ENCODE results near the gene GPD1L. TPM values are rescaled to one million over a fixed set of nuclear protein-coding genes. Genes with fewer than 3 reads are reported as not detected.
A peak's percentile ranks its signal among the peaks of the same experiment; 100 is the strongest.
"Not testable (repeated sequence)": the region's sequence is repeated elsewhere in the genome, so short reads cannot be mapped to it uniquely, and the experiment has no call there.

Gene GPD1L
- total RNA-seq, 2 donors from 2014 or later, result 177 to 253 TPM

DNA sequence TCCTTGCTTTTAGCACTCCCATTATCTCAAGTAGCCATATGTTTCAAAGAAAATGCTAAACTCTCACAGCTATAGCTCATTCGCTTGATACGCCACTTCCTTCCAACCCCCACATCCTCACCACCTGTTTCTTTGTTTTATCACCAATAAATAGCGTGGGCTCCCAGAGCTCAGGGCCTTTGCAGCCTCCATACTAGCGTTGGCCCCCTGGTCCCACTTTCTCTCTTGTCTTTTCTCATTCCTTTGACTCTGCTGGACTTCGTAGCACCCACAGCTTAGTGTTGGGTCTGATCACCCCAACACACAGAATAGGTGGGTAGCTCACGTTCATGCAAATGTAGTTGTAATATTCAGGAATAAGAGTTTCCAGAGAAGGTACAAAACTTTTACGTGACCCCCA lies 4.1 kb upstream of the GPD1L start:
- ATAC-seq, result no peak
- no peak for DNase-seq
- intact Hi-C loops (cut with DNase I), result loop anchor here in 1 of 2 donors (10.0 kb wide), 1 partner anchor 57 kb away; no protein-coding TSS in a partner anchor

DNA sequence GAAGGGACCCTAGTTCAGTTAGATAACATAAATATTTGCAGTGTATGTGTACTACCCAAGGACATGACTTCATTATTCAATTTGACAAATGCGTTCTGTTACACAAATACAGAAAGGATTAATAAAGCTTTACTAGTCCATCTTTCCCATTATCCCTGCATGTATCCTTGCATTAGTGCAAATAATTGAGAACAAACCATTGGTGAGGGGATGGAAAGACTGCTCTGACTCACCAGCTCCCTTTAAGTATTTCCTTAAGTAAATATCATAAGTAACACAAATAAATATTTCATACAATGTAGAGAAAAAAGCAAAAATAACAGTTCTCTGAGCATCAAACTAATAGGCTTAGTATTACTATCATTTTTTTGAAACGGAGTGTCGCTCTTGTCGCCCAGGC lies 1.9 kb upstream of the GPD1L start:
- ATAC-seq, result no peak
- intact Hi-C loops (cut with DNase I), result loop anchor here in 1 of 2 donors (10.0 kb wide), 1 partner anchor 60 kb away; no protein-coding TSS in a partner anchor
- DNase-seq, result no peak

DNA sequence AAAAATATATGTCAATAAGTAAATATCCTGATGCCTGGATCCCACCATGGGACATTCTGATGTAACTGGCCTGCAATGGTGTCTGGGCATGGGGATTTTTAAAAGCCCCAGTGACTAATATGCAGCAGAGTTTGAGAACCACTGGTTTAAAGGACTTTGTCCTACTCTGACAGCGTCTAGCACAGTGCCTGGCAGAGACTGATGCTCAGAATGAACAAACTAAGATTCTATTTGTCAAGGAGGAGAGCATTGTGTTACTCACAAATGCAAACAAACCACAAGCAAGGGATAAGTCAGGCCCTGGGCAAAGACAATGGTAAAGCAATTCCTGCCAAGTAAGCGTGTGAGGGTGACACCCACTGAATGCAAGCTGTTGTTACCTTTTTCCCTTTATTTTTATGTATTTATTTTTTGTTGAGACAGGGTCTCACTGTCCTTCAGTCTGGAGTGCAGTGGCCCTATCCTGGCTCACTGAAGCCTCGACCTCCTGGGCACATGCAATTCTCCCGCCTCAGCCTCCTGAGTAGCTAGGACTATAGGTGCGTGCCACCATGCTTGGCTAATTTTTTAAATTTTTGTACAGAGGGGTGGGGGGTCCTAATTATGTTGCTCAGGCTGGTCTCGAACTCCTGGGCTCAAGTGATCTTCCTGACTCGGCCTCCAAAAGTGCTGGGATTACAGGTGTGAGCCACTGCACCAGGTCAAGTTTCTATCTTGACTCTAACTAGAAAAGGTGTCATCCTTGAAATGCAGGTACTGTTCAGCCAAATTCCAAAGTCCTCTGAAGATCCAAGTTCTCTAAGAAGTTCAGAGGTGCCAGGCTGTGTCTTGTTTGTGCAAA lies 909 bp upstream of the GPD1L start:
- ATAC-seq, result no peak
- intact Hi-C loops (cut with DNase I), result loop anchor here in 1 of 2 donors (5.0 to 10.0 kb wide), 2 partner anchors 37 to 61 kb away; no protein-coding TSS in a partner anchor
- DNase-seq, result no peak

DNA sequence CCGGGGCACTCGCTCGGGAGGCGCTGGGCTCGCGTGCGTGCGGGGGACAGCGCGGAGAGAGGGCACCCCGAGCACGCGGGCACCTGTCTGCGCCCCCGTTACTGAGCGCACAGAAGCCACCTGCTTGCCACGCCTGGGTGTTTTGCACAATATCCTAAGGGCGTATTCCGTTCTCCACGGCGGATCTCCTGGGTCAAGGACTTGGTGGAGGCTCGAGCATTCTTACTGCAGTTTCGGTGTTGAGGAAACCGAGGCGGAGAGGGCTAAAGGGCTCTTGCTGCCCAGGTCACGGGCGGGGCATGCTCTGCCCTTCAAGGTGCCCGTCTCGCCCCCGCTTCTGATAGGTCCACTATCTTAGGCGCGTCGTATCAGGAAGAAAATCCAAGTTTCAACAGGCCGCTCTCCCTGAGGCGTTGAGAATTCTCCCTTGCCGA lies 526 bp downstream of the GPD1L start:
- DNase-seq, result peak; percentile 46
- ATAC-seq, result peak; percentile 8 to 18
- intact Hi-C loops (cut with DNase I), result loop anchor here in 1 of 2 donors (5.0 to 10.0 kb wide), 2 partner anchors 35 to 62 kb away; no protein-coding TSS in a partner anchor

DNA sequence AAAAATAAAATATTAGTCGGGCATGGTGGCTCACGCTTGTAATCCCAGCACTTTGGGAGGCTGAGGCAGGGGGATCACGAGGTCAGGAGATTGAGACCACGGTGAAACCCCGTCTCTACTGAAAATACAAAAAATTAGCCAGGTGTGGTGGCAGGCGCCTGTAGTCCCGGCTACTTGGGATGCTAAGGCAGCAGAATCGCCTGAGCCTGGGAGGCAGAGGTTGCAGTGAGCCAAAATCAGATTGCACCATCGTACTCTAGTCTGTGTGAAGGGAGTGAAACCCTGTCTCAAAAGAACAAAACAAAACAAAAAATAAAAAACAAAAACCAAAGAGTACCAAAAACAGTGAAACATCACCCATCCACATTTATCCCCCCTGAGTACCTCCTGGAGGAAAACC lies 1.8 kb downstream of the GPD1L start:
- intact Hi-C loops (cut with DNase I), result loop anchor here in 1 of 2 donors (5.0 to 10.0 kb wide), 2 partner anchors 34 to 63 kb away; no protein-coding TSS in a partner anchor
- not testable (repeated sequence) for DNase-seq, ATAC-seq

DNA sequence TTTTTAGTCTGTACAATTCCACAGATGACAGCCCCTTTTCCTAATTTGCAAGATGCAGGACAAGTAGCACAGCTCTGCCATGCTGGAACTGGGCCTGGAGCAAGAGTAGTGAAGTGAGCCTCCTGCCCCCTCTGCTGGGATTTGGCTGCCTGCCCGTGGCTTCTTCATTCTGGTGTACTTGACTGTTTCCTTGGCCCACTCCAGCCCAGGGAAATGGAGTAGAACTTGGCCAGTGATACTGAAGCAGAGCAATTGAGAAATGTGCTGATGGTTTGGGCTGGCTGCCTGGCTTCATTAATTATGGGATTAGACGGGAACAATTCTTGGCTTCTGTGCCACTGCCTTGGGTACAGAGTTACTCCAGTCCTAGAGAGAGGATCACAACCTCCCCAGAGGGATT lies 2.8 kb downstream of the GPD1L start:
- peak; percentile 43 to 64 for ATAC-seq
- DNase-seq, result peak; percentile 90
- intact Hi-C loops (cut with DNase I), result loop anchor here in 1 of 2 donors (5.0 to 10.0 kb wide), 2 partner anchors 33 to 64 kb away; no protein-coding TSS in a partner anchor

DNA sequence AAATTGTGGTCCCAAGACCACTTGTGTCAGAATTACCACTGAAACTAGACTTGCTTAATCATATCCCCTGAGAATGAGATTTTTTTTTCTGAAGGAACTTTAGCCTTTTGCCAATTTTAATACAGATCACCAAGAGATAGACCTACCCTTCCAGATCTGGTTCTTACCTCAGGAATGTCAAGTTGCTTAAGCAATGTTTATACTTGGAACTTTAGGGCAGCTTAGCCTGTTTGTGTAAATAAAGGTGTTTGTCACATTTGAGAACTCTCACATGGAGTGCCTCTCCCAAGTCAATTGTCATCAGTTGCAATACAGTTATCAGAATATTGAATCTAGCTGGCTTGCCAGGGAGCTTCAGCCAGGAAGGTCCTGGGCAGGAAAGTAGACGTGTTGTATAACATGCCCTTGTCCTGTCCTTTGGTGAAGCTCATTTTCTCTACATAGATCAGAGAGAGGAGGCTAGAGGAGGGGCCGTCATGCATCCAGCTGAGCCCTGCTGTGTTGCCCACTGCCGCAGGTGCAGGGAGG lies 3.9 kb downstream of the GPD1L start:
- DNase-seq, result no peak
- intact Hi-C loops (cut with DNase I), result loop anchor here in 1 of 2 donors (2.0 kb wide), 1 partner anchor 17 kb away; no protein-coding TSS in a partner anchor
- no peak for ATAC-seq

DNA sequence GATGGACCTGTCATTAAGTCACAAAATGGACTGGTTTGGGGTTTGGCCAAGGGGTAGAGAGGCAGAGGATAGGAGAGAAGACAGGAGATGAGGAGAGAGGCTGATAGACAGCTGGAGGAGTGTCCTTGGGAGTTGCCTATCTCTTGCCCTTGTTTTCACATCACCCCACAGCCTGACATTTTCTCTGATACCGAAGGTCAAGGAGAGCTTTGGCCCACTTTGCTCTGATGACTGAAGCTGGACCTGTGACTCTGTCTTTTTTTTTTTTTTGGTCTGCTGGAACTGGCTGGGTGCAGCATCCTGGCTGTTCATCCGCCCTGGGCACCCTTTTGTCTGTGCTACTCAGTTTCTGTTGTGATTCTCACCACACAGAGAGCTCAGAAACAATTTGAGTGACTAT lies 5.1 kb downstream of the GPD1L start:
- DNase-seq (no peak), ATAC-seq (peak; percentile 12 to 53)
- intact Hi-C loops (cut with DNase I), result loop anchor here in 1 of 2 donors (2.0 kb wide), 1 partner anchor 15 kb away; no protein-coding TSS in a partner anchor

DNA sequence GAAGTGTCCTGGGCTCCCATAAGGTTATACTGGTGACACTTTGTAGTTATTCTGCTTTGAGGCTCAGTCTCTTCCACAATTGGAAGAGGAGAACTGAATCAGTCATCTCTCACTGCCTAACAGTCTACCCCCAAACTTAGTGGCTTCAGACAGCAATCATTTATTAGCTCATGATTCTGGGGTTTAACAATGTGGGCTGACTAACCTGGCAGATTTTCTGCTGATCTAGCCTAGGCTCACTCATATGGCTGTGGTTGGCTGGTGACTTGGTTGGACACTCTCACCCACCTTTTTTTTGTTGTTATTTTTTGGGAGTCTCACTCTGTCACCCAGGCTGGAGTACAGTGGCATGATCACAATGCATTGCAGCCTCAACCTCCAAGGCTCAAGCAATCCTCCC lies 7.1 kb downstream of the GPD1L start:
- ATAC-seq (no peak), DNase-seq (no peak)
- intact Hi-C loops (cut with DNase I), result no loop called here

DNA sequence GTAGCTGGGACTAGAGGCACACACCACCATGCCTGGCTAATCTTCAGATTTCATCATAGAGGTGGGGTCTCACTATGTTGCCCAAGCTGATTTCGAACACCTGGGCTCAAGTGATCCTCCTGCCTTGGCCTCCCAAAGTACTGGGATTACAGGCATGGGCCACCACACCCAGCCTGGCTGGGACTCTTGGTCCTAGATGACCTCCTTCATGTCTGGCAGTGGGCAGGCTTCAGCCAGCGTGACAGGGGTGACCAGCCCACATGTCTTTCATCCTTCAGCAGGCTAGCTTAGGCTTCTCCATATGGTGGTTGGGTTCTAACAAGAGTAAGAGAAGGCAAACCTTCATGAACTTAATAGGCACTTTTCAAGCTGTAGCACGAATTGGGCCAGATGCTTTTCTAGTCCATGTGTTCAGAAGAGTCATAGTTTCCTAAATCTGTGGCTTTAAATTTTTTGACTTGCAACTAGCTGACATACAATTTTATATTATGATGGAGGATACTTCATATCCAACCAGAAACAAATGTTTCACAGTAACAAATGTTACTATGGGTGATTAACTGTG lies 7.6 kb downstream of the GPD1L start:
- DNase-seq (no peak), ATAC-seq (no peak)
- intact Hi-C loops (cut with DNase I), result no loop called here

DNA sequence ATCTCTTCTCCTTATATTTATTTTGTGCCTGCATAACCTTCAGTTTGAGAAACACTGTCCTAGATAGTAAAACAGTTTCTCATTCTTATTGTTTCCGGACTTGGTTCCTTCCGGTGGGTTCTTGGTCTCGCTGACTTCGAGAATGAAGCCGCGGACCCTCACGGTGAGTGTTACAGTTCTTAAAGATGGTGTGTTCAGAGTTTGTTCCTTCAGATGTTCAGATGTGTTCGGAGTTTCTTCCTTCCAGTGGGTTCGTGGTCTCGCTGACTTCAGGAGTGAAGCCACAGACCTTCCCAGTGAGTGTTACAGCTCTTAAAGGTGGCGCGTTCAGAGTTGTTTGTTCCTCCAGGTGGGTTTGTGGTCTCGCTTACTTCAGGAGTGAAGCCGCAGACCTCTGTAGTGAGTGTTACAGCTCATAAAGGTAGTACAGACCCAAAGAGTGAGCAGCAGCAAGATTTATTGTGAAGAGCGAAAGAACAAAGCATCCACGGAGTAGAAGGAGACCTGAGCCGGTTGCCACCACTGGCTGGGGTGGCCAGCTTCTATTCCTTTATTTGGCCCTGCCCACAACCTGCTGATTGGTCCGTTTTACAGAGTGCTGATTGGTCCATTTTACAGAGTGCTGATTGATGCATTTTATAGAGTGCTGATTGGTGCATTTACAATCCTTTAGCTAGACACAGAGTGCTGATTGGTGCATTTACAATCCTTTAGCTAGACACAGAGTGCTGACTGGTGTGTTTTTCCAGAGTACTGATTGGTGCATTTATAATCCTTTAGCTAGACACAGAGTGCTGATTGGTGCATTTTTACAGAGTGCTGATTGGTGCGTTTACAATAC lies 8.3 kb downstream of the GPD1L start:
- intact Hi-C loops (cut with DNase I); ATAC-seq; DNase-seq: not testable (repeated sequence)

DNA sequence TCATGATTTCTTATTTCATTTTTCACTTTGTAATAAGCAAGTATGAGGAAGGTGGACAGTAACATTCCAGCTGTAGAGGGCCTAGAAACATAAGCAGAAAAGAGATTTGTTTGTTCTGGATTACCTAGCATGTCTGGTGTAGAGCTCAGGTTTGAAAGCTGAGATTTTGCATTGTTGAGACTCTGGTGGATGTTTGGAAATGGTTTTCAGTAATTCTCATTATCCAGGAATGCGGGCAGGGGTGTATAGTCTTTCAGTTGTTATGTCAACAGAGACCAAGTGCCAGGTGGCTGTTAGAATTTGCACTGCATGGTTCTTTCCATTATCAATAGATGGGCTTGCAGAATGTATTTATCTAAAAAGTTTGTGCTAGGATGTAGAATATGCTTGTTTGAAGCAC lies 10.9 kb downstream of the GPD1L start:
- DNase-seq, result no peak
- ATAC-seq, result no peak
- intact Hi-C loops (cut with DNase I), result no loop called here

DNA sequence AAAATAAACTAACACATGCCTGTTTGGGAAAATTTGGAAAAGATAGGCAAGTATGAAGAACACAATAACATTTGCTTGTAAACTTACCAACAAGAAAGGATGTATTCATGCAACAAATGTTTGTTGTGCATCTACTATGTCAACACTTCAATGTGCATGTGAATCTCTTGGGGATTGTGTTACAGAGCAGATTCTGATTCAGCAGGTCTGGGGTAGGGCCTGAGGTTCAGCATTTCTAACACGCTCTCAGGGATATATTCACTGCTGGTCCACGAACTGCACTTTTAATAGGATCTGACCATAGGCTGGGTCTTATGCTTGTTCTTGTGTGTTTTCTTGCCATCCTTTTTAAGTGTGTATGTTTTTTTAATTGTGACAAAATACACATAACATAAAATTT lies 11.8 kb downstream of the GPD1L start:
- ATAC-seq, result no peak
- no peak for DNase-seq
- intact Hi-C loops (cut with DNase I), result no loop called here

DNA sequence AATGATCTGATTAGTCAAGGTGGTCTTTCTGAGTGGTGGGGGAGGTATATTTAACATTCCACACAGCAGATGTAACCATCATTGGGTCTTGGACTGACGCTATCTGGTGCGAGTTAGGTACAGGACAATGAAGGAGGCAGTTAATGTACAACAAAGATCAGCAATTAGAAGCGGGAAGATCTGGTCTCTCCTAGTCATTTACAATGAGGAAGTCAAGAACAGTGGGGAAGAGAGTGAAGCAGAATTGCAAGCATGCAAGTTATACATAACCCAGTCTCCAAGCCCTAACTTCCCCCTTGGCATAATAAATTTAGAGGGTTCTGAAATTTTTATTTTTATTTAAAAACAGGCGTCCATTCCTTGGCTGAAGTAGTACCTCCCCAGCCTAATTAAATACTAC lies 14.1 kb downstream of the GPD1L start:
- intact Hi-C loops (cut with DNase I), result no loop called here
- ATAC-seq, result peak in 1 of 2 donors; percentile 42

DNA sequence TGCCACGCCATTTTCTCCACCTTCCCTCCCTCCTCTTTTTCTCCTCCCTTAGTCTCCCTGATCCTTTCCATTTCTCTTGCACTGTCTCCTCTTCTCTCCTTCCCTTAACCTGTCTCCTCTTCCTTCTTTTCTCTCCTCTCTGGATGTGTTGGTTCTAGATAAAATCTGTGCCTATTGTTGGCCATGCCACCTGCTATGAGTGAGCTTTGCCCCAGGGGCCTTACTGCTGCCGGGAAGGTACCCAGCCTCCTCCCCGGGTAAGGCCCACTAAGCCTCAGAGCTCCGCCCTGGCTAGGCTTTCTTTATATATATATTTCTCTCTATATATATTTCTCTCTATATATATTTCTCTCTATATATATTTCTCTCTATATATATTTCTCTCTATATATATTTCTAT lies 14.7 kb downstream of the GPD1L start:
- intact Hi-C loops (cut with DNase I), result no loop called here
- ATAC-seq, result no peak
- no peak for DNase-seq

More for the DNA sequence above, 14.1 kb downstream of the GPD1L start:
- DNase-seq, result no peak

DNA sequence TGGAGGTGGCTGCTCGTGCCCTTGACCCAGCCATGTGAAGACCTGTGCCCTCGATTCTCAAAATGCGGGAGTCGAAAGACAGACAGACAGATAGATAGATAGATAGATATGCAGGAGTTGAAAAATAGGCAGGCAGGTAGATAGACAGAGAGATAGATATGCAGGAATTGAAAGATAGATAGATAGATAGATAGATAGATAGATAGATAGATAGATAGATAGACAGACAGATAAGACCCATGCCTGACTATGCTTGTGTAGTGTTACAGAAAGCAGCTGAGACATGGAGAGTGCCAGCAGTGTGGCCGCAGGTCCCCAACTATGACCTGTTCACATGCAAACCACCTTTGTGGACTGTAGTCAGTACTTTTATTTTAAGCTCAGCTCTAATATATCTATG lies 17.2 kb downstream of the GPD1L start:
- no peak for ATAC-seq
- intact Hi-C loops (cut with DNase I), result no loop called here
- DNase-seq, result no peak

DNA sequence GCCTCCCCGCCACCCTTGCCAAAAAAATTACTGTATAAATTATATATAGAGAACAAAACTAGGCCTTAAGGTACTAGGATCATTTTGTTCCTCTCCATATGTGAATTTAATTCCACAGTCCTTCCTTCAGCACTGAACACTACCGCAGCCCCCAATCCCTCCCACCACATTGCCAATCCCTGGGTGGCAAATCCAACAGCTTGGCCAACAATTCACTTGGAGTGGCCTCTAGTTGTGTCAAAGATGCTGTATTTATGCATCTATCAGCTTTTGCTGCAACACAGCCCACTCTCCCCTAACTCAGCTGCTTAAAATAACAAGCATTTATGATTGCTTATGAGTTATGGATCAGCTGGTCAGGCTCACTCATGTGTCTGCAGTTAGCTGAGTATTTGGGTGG lies 18.6 kb downstream of the GPD1L start:
- no peak for ATAC-seq
- DNase-seq, result no peak
- intact Hi-C loops (cut with DNase I), result no loop called here

DNA sequence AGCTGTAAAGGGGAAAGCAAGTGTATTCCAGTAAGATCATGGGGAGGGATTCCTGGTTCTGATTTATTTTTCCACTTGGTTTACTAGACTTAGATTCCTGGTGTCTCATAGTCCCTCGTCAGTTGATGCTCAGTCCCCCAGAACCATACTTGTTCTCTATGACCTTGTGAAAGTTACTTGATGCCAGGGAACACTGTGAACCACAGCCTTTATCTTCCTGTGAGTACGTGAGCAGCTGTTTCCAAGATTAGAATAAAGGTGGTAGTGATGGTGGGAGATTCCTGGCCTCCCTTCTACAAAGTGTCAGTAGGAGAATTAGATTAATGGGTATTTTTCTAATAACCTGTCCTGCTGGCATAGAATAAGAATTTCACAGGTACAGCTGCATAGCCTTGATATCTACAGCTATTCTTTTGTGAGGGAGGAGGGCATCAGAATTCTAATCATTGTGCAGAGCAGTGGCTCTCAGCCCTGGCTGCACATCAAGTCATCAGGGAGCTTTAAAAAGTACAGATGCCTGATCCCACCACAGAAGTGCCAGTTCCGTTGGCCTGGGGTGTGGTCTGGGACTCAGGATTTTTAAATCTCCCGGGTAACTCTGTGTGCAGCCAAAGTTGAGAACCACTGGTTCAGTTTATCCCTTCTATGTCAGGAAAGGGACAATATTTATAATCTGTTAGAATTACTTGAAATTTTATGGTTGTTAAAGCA lies 20.0 kb downstream of the GPD1L start:
- DNase-seq, result peak; percentile 56
- intact Hi-C loops (cut with DNase I), result loop anchor here in 1 of 2 donors (2.0 kb wide), 1 partner anchor 16 kb away; no protein-coding TSS in a partner anchor
- ATAC-seq, result peak; percentile 87 to 88
